Measurements from ENCODE around the gene EVX2. TPM values are rescaled to one million over a fixed set of nuclear protein-coding genes. Genes with fewer than 3 reads are reported as not detected.

EVX2 gene
- total and polyA plus RNA-seq, 2 of the 4 experiments (the other 2 are of a cell fraction): not detected

DNA sequence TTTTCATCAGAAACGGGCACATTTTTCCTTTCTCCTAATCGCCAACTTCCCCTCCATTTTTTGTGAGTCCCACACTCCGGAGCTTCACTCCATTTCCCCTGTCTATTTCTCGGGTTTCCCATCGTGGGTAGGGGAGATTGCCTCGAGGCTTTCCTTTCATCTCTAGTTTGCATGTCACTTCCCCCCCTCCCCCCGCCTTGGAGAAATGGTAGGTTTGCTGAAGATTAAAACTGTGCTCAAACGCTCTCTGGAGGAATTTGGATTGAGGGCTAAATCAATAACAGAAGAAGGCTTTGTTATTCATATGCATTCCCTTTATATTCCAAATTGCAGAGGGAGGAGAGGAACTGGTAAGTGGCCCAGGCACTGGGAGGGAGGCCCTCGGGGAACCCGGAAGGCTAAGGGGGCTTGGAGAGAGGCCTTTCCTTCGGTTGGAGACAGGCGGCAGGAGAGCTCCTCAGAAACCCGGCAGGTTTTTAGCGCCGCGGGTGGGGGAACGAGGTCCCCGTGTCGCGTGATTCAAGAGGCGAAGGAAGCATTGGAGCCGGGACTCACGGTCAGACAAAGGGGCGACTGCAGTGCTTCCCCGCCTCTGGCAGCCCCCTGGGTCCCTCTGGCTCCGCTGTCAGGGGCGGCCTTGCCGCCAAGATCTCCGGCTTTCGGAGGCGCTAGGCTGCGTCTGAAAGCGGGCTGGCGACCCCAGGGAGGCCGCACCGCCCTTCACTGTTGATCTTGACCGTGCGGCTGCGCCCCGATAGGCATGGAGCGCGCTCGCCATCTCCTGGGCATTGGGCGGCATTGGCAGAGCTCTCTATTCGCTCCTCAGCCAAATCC lies 13.4 kb upstream of the EVX2 start:
- ChIA-PET CTCF (interaction anchor here (0.5 to 3.9 kb wide), 11 partner anchors 8 to 1328 kb away, joined by 3 to 13 read pairs (median 4); no protein-coding TSS in a partner anchor), POLR2A (ENCODE audit: unreplicated experiment) (no interaction called here)
- Histone ChIP-seq H3K79me1 (ENCODE audit: low read depth in 1 of 2, low read length in 2 of 2) (no peaks in the 10 kb centered on the region), H3K4me1 (ENCODE audit: control insufficient read depth, insufficient read depth, low read length) (peaks cover 3% of the 10 kb centered on the region; the same call in 1 of the 2 replicates), H4K8ac (ENCODE audit: low read depth in 2 of 2, low read length in 2 of 2) (no peak overlapping the region), H4K91ac (ENCODE audit: insufficient read depth, low read depth, low read length) (no peak overlapping the region), H3K27me3 (ENCODE audit: control insufficient read depth, insufficient read depth, low read length) (peaks cover 92% of the 10 kb centered on the region), H2AFZ (replicated peaks; ENCODE audit: low read length, poor library complexity) (peak overlapping the region; percentile 38), H3K9me3 (ENCODE audit: control insufficient read depth, insufficient read depth, low read length) (peaks cover 1% of the 10 kb centered on the region), H4K5ac (ENCODE audit: low read depth, low read length) (no peak overlapping the region), H3K36me3 (ENCODE audit: control insufficient read depth, insufficient read depth, low read length) (no peaks in the 10 kb centered on the region), H3K4ac (ENCODE audit: low read depth, low read length) (no peak overlapping the region), H3K9ac (ENCODE audit: low read depth, low read length) (no peak overlapping the region), H2BK20ac (ENCODE audit: low read depth, low read length) (no peak overlapping the region), H3K14ac (replicated peaks; ENCODE audit: low read depth, low read length) (no peak overlapping the region), H3K27ac (ENCODE audit: insufficient read depth, low read length) (no peak overlapping the region), H2BK120ac (ENCODE audit: low read depth, low read length) (no peak overlapping the region), H3K18ac (ENCODE audit: low read depth, low read length) (no peak overlapping the region), H3K4me2 (ENCODE audit: low read depth, low read length) (peak overlapping the region; percentile 85), H3K4me3 (ENCODE audit: insufficient read depth, low read depth, low read length) (peak overlapping the region; percentile 35), H3K9me1 (ENCODE audit: insufficient read depth, low read length) (no peaks in the 10 kb centered on the region), H2AK9ac (replicated peaks; ENCODE audit: low read depth, low read length, poor library complexity) (no peak overlapping the region), H2BK15ac (ENCODE audit: low read depth, low read length) (no peak overlapping the region), H3K23ac (ENCODE audit: low read depth, low read length) (no peak overlapping the region), H3K56ac (ENCODE audit: extremely low read depth, insufficient read depth, low read length) (no peak overlapping the region), H4K20me1 (ENCODE audit: insufficient read depth, low read length) (no peaks in the 10 kb centered on the region), H2BK5ac (ENCODE audit: low read depth, low read length, poor library complexity, severe bottlenecking) (no peak overlapping the region), H2AK5ac (ENCODE audit: low read depth, low read length) (no peak overlapping the region)
- BruUV-seq (replicated peaks): no TSS peak
- in situ Hi-C loops (cut with MboI; ENCODE audit: low sequenced_read_pairs) (loop anchor here (10.0 to 25.0 kb wide), 4 partner anchors 412 to 1360 kb away; no protein-coding TSS in a partner anchor), dilution Hi-C loops (cut with HindIII; ENCODE audit: low sequenced_read_pairs, unreplicated experiment) (no loop called here), intact Hi-C loops (cut with micrococcal nuclease) (loop anchor here (1.0 to 10.0 kb wide), 8 partner anchors 407 to 1392 kb away; no protein-coding TSS in a partner anchor)
- ATAC-seq (ENCODE audit: low read depth): peak; percentile 95
- DNase-seq: peak; percentile 48
- TF ChIP-seq, protein P1, sequence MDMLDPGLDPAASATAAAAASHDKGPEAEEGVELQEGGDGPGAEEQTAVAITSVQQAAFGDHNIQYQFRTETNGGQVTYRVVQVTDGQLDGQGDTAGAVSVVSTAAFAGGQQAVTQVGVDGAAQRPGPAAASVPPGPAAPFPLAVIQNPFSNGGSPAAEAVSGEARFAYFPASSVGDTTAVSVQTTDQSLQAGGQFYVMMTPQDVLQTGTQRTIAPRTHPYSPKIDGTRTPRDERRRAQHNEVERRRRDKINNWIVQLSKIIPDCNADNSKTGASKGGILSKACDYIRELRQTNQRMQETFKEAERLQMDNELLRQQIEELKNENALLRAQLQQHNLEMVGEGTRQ (IDR thresholded peaks at IDR 0.05; ENCODE audit: low read depth, low read length): no peak
- TF ChIP-seq, protein P2, sequence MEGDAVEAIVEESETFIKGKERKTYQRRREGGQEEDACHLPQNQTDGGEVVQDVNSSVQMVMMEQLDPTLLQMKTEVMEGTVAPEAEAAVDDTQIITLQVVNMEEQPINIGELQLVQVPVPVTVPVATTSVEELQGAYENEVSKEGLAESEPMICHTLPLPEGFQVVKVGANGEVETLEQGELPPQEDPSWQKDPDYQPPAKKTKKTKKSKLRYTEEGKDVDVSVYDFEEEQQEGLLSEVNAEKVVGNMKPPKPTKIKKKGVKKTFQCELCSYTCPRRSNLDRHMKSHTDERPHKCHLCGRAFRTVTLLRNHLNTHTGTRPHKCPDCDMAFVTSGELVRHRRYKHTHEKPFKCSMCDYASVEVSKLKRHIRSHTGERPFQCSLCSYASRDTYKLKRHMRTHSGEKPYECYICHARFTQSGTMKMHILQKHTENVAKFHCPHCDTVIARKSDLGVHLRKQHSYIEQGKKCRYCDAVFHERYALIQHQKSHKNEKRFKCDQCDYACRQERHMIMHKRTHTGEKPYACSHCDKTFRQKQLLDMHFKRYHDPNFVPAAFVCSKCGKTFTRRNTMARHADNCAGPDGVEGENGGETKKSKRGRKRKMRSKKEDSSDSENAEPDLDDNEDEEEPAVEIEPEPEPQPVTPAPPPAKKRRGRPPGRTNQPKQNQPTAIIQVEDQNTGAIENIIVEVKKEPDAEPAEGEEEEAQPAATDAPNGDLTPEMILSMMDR (conservative IDR thresholded peaks at IDR 0.05; ENCODE audit: low read depth, low read length): peak; percentile 76
- TF ChIP-seq MAFK (IDR thresholded peaks at IDR 0.05; ENCODE audit: low read depth, low read length): no peak
- peak; percentile 71 for TF ChIP-seq SMC3 (IDR thresholded peaks at IDR 0.05; ENCODE audit: low read depth, low read length)
- peak; percentile 83 for TF ChIP-seq RAD21 (IDR thresholded peaks at IDR 0.05; ENCODE audit: low read length)
- TF ChIP-seq MAZ (IDR thresholded peaks at IDR 0.05; ENCODE audit: borderline replicate concordance, low read depth, low read length): 0 out of 2 replicates have a peak, but pooled peaks have one; percentile 34
- 0% methylated on average over 24 of the region's 45 CpGs; no CpG with 5 or more reads in 1 of the 2 experiments for WGBS, 2 experiments (ENCODE audit: extremely low coverage in 2 of 2, insufficient read length in 1 of 2)

Measured in IMR-90 (cell line).